HG03175 (cell line): ENCODE data around the gene GNB4.

Experiments used
- ATAC-seq: cut with Tn5 transposase; IDR thresholded peaks from one replicate; pipeline ENCODE4 v1.9.1; 2021; ENCODE audit warnings: mild to moderate bottlenecking, moderate library complexity; ENCODE audit not compliant: unreplicated experiment

GNB4 gene

GRCh38 chr3:179373938-179374337, 77.3 kb downstream of the GNB4 start:
- ATAC-seq: no peak

GRCh38 chr3:179369621-179370020, 81.6 kb downstream of the GNB4 start:
- no peak for ATAC-seq

GRCh38 chr3:179363332-179363731, 87.9 kb downstream of the GNB4 start:
- no peak for ATAC-seq

GRCh38 chr3:179355996-179356395, 95.3 kb downstream of the GNB4 start:
- no peak for ATAC-seq

GRCh38 chr3:179348325-179349013, 102.8 kb downstream of the GNB4 start:
- ATAC-seq: peak; percentile 66

- ATAC-seq: peak; percentile 93
These were observed 103.7 kb downstream of the GNB4 start, which contains the start of gene MFN1 for GRCh38 chr3:179347345-179348194. TSS of gene MFN1 (plus strand) at chr3:179347709. CDS start at chr3:179348852, 1,143 bp downstream.
